K562 treated with DMSO at 1 percent for 24 hours (cell line): ENCODE data around the gene MID1IP1. TPM values are rescaled to one million over a fixed set of nuclear protein-coding genes. Genes with fewer than 3 reads are reported as not detected.

ENCODE experiments used
- total RNA-seq: library from RNA; unstranded; fragments of 300-600 nt; gene quantifications from 2 replicates; pipeline ENCODE4 v1.2.3, GENCODE V29; 2022; ENCODE audit warnings: low read depth; ENCODE audit not compliant: insufficient read depth

MID1IP1 gene, protein sequence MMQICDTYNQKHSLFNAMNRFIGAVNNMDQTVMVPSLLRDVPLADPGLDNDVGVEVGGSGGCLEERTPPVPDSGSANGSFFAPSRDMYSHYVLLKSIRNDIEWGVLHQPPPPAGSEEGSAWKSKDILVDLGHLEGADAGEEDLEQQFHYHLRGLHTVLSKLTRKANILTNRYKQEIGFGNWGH
- total RNA-seq, result 151 and 152 TPM in 2 replicates

DNA sequence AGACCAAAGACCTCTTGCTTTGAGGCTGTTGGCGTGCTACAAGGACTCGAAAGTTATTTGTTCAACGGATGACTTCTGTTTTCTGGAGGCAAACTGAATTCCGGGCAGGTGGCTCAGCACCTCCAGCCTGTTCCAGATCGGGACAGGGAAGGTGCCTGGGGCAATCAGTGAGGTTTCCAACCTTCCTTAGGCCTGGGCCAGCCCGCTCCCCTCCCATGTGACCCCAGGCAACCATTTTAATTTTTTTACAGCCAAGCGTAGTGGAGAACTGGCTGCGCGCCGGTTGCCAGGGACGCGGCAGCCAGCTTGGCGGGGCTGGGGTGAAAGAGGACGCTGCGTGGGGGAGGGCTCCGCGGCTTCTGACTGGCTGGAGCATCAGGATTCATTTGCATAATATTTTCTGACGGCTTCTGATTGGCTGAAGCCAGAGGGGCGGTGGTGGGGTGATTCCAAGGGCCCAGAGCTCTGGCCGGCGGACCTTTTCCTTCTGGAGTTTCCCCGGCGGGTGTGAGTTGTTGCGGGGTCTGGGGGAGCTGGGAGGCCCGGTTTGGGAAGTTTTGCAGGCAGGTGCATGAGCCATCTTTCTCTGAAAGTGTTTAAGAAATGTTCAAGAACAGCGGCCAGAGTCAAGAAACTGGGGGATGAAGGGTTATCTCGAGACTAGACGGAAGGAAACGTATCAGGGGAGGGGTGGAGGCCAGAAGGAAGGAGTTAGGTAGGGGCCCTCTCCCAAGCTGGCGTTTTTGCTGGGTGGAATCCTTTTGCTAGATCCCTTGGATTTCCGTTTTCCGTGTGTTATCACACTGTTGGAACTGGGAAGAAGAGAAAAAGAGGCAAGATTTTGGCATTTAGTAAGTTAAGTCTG lies at the start of gene MID1IP1:
Gene MID1IP1 (plus strand): TSS at position 479 of the 865 bp plus-strand sequence. CDS start 3,488 bp downstream, outside the sequence.

Other genes with a start within 250 kb of the MID1IP1 start
- gene TSPAN7, start 239.9 kb upstream of the MID1IP1 start, total RNA-seq, result not detected in 2 replicates